Pancreas (tissue), 10 donors: Measurements from ENCODE around the gene EML6. TPM values are rescaled to one million over a fixed set of nuclear protein-coding genes. Genes with fewer than 3 reads are reported as not detected.
A peak's percentile ranks its signal among the peaks of the same experiment; 100 is the strongest.

Experiments
- ATAC-seq, 4 donors: fragments of 200-7000 bp; cut with Tn5 transposase; one replicate each; pipeline versions ENCODE4 v1.8.0 to v1.9.1; 2020; ENCODE audit warnings: mild to moderate bottlenecking in 4 of 4, moderate library complexity in 4 of 4
- DNase-seq, 6 donors: peaks; one replicate each; pipeline ENCODE4 v3.0.0-alpha.2; 2020
- FAIRE-seq: peaks from 2 replicates; lab custom pipeline; 2012; peaks lifted over from hg19 to GRCh38; lab: Jason Lieb, UNC
- H3K27ac ChIP-seq, 4 donors: fragments of 200-600 bp; sonication (generic); 1 replicate in 3 of 4; 2 replicates in 1 of 4; pipeline versions ENCODE4 v1.5.0 to v1.8.0; 2020
- H3K27me3 ChIP-seq, 4 donors: fragments of 200-600 bp; one replicate each; pipeline ENCODE4 v1.8.0; 2021
- H3K36me3 ChIP-seq, 3 donors: fragments of 200-600 bp; sonication (generic) in 1 of 3; one replicate each; pipeline versions ENCODE4 v1.5.0 to v1.8.0; 2020 to 2021
- H3K4me1 ChIP-seq, 3 donors: fragments of 200-600 bp; one replicate each; pipeline ENCODE4 v1.8.0; 2021
- H3K4me3 ChIP-seq, 4 donors: fragments of 200-600 bp; sonication (generic) in 2 of 4; one replicate each; pipeline versions ENCODE4 v1.5.0 to v1.8.0; 2020 to 2021
- H3K9me3 ChIP-seq, 4 donors: fragments of 200-600 bp; one replicate each; pipeline ENCODE4 v1.8.0; 2021
- CTCF ChIP-seq, 4 donors: fragments of 200-600 bp; sonication (generic) in 3 of 4; IDR thresholded peaks; one replicate each; pipeline versions ENCODE4 v1.5.0 to v1.8.0; 2021; ENCODE audit warnings: antibody characterized with exemption in 4 of 4
- WGBS, 2 donors: extraction: QIAGEN DNeasy Blood & Tissue Kit; methylation state at CpG; one replicate each; pipeline ENCODE4 v1.1.7; 2013; 5-methylcytosine and 5-hydroxymethylcytosine counted together
- intact Hi-C, 3 donors: fragments of 100-400 bp; cut with DNase I; formaldehyde crosslinking; loops; one replicate each; pipeline versions ENCODE4 v1.11.1 to v1.14.2; 2022
- polyA plus RNA-seq, 2 donors: library from polyadenylated mRNA; stranded (reverse); fragments of 200-250 nt; gene quantifications; one replicate each; pipeline ENCODE4 v1.2.3, GENCODE V29; 2013
- total RNA-seq, 6 donors: library from RNA; stranded (reverse); fragmentation: NEBNext Ultra II Directional in 4 of 6; extraction: Animal tissue kit (Norgen Biotek cat#: 25700) in 4 of 6; gene quantifications; one replicate each; pipeline versions ENCODE4 v1.2.1 to v1.2.4, GENCODE V29; 2021 to 2023
- donor health status: healthy with polysubstance abuse.
- donor health status: DM: no; HTN: no; CAD: no; lungs with moderate emphysema.
- donor health status: DM: no; HTN: no; CAD: no.
- donor health status: control.
- donor health status: control.
- donor health status: Bipolar disorder and iron deficiency.
- donor health status: DM: yes; HTN: yes; CAD: no.
- donor health status: DM: no; HTN: no; CAD: no.
- donor health status: DM: no; HTN: no; CAD: no.
- donor health status: DM: yes; HTN: yes; CAD: no.

The EML6 gene
- total and polyA plus RNA-seq, 8 donors, result 1.2 to 4.9 (median 2.2) TPM

GRCh38 chr2:54958717-54959371 is 235.4 kb downstream of the EML6 start:
- ATAC-seq, result peak in 1 of 4 donors; percentile 55

GRCh38 chr2:54960164-54960563 is 236.7 kb downstream of the EML6 start:
- ATAC-seq, result no peak
- no peak for TF ChIP-seq CTCF (IDR thresholded peaks at IDR 0.05)
- intact Hi-C loops, result no loop called here
- H3K36me3 ChIP-seq, result no peaks in the 10 kb centered on the region
- no peak for DNase-seq
- H3K27me3 ChIP-seq, result no peaks in the 10 kb centered on the region
- H3K4me3 ChIP-seq, result no peak overlapping the region
- WGBS, 2 donors, result 80 to 87% methylated on average over 7 of the region's 7 CpGs
- no peaks in the 10 kb centered on the region for H3K4me1 ChIP-seq
- no peaks in the 10 kb centered on the region for H3K9me3 ChIP-seq
- H3K27ac ChIP-seq, result no peak overlapping the region
- FAIRE-seq, result no peak

More at GRCh38 chr2:54958717-54959371, 235.4 kb downstream of the EML6 start:
- Histone ChIP-seq H3K27ac (no peak overlapping the region), H3K36me3 (no peaks in the 10 kb centered on the region), H3K4me1 (no peaks in the 10 kb centered on the region), H3K9me3 (no peaks in the 10 kb centered on the region), H3K27me3 (no peaks in the 10 kb centered on the region), H3K4me3 (no peak overlapping the region)
- TF ChIP-seq CTCF (IDR thresholded peaks at IDR 0.05), result no peak
- WGBS, 2 donors, result 88 to 95% methylated on average over 14 of the region's 14 CpGs
- intact Hi-C loops, result no loop called here
- DNase-seq, result no peak
- FAIRE-seq, result no peak

GRCh38 chr2:54962511-54962910 is 239.0 kb downstream of the EML6 start:
- no peaks in the 10 kb centered on the region for H3K27me3 ChIP-seq
- H3K4me3 ChIP-seq, result no peak overlapping the region
- no peaks in the 10 kb centered on the region for H3K4me1 ChIP-seq
- DNase-seq (no peak), FAIRE-seq (no peak), ATAC-seq (no peak)
- no peak overlapping the region for H3K27ac ChIP-seq
- TF ChIP-seq CTCF (IDR thresholded peaks at IDR 0.05), result no peak
- intact Hi-C loops, result no loop called here
- no peaks in the 10 kb centered on the region for H3K36me3 ChIP-seq
- no peaks in the 10 kb centered on the region for H3K9me3 ChIP-seq
- 94 to 98% methylated on average over 13 of the region's 13 CpGs for WGBS, 2 donors

- no peaks in the 10 kb centered on the region for H3K4me1 ChIP-seq
- 87% methylated on average over 3 of the region's 3 CpGs for WGBS, 2 donors
- TF ChIP-seq CTCF (IDR thresholded peaks at IDR 0.05), result no peak
- H3K36me3 ChIP-seq, result no peaks in the 10 kb centered on the region
- FAIRE-seq (no peak), DNase-seq (no peak), ATAC-seq (no peak)
- no peak overlapping the region for H3K4me3 ChIP-seq
- H3K27me3 ChIP-seq, result no peaks in the 10 kb centered on the region
- intact Hi-C loops, result no loop called here
- H3K27ac ChIP-seq, result no peak overlapping the region
- no peaks in the 10 kb centered on the region for H3K9me3 ChIP-seq
These were observed 239.5 kb downstream of the EML6 start for GRCh38 chr2:54962935-54963440.

- Histone ChIP-seq H3K9me3 (no peaks in the 10 kb centered on the region), H3K27ac (no peak overlapping the region), H3K4me1 (no peaks in the 10 kb centered on the region), H3K27me3 (no peaks in the 10 kb centered on the region), H3K36me3 (no peaks in the 10 kb centered on the region), H3K4me3 (no peak overlapping the region)
- DNase-seq (no peak), FAIRE-seq (no peak), ATAC-seq (no peak)
- no peak for TF ChIP-seq CTCF (IDR thresholded peaks at IDR 0.05)
- intact Hi-C loops, result no loop called here
- 84 to 92% methylated on average over 2 of the region's 2 CpGs for WGBS, 2 donors
These were observed 240.0 kb downstream of the EML6 start for GRCh38 chr2:54963476-54963875.
